ENCODE measurements around the gene SORCS2. TPM values are rescaled to one million over a fixed set of nuclear protein-coding genes. Genes with fewer than 3 reads are reported as not detected.

The SORCS2 gene
- total RNA-seq, 2 donors from 2014 or later = 1.0 to 4.4 TPM

DNA sequence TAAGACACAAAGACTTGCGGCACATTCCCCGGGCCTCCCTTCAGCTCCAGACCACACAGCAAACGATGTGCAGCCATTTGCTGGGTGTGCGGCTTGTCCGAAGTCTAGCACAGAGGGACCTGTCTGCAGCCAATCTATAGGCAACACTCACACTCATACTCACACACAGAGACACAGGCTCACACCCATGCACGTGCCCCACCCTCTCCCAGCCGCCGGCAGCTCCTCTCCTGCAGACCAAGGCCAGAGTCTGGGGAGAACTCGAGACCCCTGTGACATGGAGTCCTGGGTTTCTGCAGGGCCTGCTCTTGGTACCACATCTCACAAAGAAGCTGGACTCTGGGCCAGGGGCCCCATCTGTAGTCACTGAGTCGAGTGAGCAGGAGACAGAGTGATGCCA, 487.8 kb downstream of the SORCS2 start:
- H3K27ac ChIP-seq = no peak overlapping the region
- TF ChIP-seq POLR2A (IDR thresholded peaks at IDR 0.05) (no peak), POLR2AphosphoS5 (IDR thresholded peaks at IDR 0.05) (no peak)
- TF ChIP-seq, protein P1, sequence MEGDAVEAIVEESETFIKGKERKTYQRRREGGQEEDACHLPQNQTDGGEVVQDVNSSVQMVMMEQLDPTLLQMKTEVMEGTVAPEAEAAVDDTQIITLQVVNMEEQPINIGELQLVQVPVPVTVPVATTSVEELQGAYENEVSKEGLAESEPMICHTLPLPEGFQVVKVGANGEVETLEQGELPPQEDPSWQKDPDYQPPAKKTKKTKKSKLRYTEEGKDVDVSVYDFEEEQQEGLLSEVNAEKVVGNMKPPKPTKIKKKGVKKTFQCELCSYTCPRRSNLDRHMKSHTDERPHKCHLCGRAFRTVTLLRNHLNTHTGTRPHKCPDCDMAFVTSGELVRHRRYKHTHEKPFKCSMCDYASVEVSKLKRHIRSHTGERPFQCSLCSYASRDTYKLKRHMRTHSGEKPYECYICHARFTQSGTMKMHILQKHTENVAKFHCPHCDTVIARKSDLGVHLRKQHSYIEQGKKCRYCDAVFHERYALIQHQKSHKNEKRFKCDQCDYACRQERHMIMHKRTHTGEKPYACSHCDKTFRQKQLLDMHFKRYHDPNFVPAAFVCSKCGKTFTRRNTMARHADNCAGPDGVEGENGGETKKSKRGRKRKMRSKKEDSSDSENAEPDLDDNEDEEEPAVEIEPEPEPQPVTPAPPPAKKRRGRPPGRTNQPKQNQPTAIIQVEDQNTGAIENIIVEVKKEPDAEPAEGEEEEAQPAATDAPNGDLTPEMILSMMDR (IDR thresholded peaks at IDR 0.05) = no peak
- 65% methylated on average over 10 of the region's 10 CpGs for WGBS
- intact Hi-C loops (cut with DNase I) = no loop called here
- no peaks in the 10 kb centered on the region for H3K9me3 ChIP-seq
- H3K36me3 ChIP-seq = no peaks in the 10 kb centered on the region
- H3K4me1 ChIP-seq (replicated peaks) = no peaks in the 10 kb centered on the region
- H3K27me3 ChIP-seq (replicated peaks; ENCODE audit: insufficient read depth) = no peaks in the 10 kb centered on the region
- no peak overlapping the region for H3K4me3 ChIP-seq
- DNase-seq (ENCODE audit: low spot score) = no peak

DNA sequence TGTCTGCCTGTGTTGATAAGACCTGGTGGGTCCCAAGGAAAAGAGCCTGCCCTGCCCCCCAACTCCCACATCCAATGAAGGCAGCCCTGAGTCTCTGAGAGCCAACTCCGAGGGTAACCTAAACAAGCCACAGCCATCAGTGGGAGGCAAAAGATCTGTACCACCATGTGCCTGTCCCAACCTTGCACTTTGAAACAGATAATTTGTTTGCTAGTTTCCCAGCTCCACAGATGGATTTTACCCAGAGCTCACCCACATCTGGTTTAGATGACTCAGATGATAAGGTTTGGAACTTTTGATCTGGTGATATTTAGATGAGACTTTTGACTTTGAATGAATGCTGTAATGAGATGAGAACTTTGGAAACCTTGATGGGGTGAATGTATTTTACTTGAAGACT, 488.4 kb downstream of the SORCS2 start:
- Histone ChIP-seq H3K4me3 (no peak overlapping the region), H3K9me3 (no peaks in the 10 kb centered on the region), H3K27me3 (replicated peaks; ENCODE audit: insufficient read depth) (no peaks in the 10 kb centered on the region), H3K27ac (no peak overlapping the region), H3K36me3 (no peaks in the 10 kb centered on the region), H3K4me1 (replicated peaks) (no peaks in the 10 kb centered on the region)
- WGBS = 80% methylated on average over 1 of the region's 1 CpG
- DNase-seq (ENCODE audit: low spot score) = no peak
- TF ChIP-seq POLR2AphosphoS5 (IDR thresholded peaks at IDR 0.05) (no peak), POLR2A (IDR thresholded peaks at IDR 0.05) (no peak)
- TF ChIP-seq, protein P1 (IDR thresholded peaks at IDR 0.05) = no peak
- intact Hi-C loops (cut with DNase I) = no loop called here

DNA sequence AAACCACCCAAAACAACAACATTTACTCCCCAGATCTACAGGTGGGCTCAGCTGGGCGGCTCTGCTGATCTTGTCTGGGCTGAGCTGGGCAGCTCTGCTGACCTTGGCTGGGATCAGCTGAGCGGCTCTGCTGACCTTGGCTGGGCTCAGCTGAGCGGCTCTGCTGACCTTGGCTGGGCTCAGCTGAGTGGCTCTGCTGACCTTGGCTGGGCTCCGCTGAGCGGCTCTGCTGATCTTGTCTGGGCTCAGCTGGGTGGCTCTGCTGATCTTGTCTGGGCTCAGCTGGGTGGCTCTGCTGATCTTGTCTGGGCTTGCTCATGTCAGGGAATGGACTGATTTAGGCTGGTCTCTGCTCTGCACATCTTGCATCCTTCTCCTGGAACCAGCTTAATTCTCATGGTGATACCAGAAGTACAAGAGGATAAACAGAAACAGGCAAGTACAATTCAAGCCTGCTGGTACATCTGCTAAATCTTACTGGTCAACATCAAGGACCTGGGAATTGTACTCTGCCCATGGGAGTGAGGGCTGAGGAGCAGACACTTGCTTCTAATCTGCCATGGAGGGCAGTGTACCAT, 490.9 kb downstream of the SORCS2 start:
- no peaks in the 10 kb centered on the region for H3K9me3 ChIP-seq
- WGBS = 86% methylated on average over 1 of the region's 5 CpGs
- no peak for DNase-seq (ENCODE audit: low spot score)
- TF ChIP-seq, protein P1 (IDR thresholded peaks at IDR 0.05) = no peak
- TF ChIP-seq POLR2A (IDR thresholded peaks at IDR 0.05) = no peak
- no peak for TF ChIP-seq POLR2AphosphoS5 (IDR thresholded peaks at IDR 0.05)
- no peaks in the 10 kb centered on the region for H3K4me1 ChIP-seq (replicated peaks)
- intact Hi-C loops (cut with DNase I) = no loop called here
- no peak overlapping the region for H3K27ac ChIP-seq
- peaks cover 4% of the 10 kb centered on the region for H3K27me3 ChIP-seq (replicated peaks; ENCODE audit: insufficient read depth)
- H3K36me3 ChIP-seq = no peaks in the 10 kb centered on the region
- no peak overlapping the region for H3K4me3 ChIP-seq

DNA sequence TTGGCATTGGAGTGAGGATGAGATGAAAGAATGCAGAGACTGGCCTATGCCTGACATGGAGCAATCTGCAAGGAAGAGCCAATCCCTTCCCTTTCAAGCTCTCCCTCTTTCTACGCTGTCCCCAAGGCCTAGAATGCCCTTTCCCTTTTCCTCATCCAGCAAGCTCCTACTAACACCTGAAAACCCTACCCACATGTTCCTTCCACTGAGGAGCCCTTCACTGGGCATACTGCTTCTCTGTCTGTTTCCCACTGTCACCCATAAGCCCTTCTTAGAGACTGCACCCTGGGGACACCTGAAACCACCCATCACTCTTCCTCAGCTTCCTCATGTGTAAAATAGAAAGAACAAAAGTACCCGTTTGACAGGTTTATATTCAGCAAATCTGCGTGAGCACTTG, 492.0 kb downstream of the SORCS2 start:
- Histone ChIP-seq H3K36me3 (no peaks in the 10 kb centered on the region), H3K4me3 (no peak overlapping the region), H3K27me3 (replicated peaks; ENCODE audit: insufficient read depth) (peaks cover 4% of the 10 kb centered on the region), H3K4me1 (replicated peaks) (no peaks in the 10 kb centered on the region), H3K9me3 (no peaks in the 10 kb centered on the region), H3K27ac (no peak overlapping the region)
- WGBS = 71% methylated on average over 3 of the region's 3 CpGs
- DNase-seq (ENCODE audit: low spot score) = no peak
- no peak for TF ChIP-seq POLR2A (IDR thresholded peaks at IDR 0.05)
- no peak for TF ChIP-seq POLR2AphosphoS5 (IDR thresholded peaks at IDR 0.05)
- TF ChIP-seq, protein P1 (IDR thresholded peaks at IDR 0.05) = no peak
- intact Hi-C loops (cut with DNase I) = no loop called here

DNA sequence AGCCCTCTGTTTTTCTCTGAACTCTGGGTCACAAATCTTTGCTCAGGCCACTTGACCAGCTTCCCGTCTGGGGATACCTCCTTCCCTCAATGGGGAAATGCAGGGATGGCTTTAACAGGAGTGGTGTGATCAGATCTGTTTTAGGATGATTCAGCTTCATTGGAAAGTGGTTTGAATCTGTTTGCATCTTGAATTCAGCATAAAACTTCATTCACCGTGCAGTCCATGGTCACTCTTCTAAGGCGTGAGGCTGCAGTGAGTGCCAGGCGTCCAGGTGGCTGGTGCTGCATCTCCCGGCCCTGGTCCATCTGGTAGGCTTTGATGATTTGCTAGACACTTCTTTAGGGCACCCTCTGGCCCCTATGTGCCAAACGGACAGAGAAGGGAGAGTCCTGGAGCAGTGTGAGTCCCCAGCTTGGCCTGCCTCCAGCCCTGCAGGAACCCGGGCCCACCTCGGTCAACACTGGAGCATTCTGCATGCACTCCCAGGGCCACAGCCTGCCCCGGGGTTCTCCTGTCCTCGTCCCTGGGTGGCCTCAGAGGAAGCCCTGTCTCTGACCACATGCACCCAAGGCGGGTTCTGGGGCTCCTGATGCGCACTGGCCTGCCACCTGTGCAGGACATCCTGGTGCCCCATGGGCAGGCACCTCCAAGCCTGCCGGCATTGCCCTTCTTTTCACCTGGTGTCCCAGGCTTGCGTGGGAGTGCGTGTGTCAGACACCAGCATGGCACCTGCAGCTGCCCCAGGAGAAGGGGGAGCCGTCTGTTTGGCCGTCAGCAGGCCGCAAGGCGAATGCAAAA, 493.9 kb downstream of the SORCS2 start:
- Histone ChIP-seq H3K4me3 (no peak overlapping the region), H3K4me1 (replicated peaks) (no peaks in the 10 kb centered on the region), H3K36me3 (no peaks in the 10 kb centered on the region), H3K27ac (no peak overlapping the region), H3K9me3 (no peaks in the 10 kb centered on the region), H3K27me3 (replicated peaks; ENCODE audit: insufficient read depth) (peaks cover 4% of the 10 kb centered on the region)
- TF ChIP-seq POLR2A (IDR thresholded peaks at IDR 0.05) = no peak
- TF ChIP-seq, protein P1 (IDR thresholded peaks at IDR 0.05) = no peak
- TF ChIP-seq POLR2AphosphoS5 (IDR thresholded peaks at IDR 0.05) = no peak
- WGBS = 92% methylated on average over 14 of the region's 19 CpGs
- intact Hi-C loops (cut with DNase I) = no loop called here
- no peak for DNase-seq (ENCODE audit: low spot score)

All from prostate gland (tissue), 2 donors.